Myocyte (in vitro differentiated cells): ENCODE measurements around the gene NEBL. TPM values are rescaled to one million over a fixed set of nuclear protein-coding genes. Genes with fewer than 3 reads are reported as not detected.

Source experiments
- DNase-seq: peaks from one replicate; pipeline ENCODE4 v3.0.0-alpha.2; 2012; ENCODE audit warnings: low read depth
- total RNA-seq: library from RNA; depleted of rRNA; stranded (reverse); fragments of >200 nt; gene quantifications from 2 replicates; pipeline ENCODE4 v1.2.3, GENCODE V29; 2014

The NEBL gene
- total RNA-seq, 1 donor from 2014 or later: 0.03 TPM

- no peak for DNase-seq
These were observed 11.3 kb upstream of the NEBL start for GRCh38 chr10:20908391-20908790.

GRCh38 chr10:20903635-20904390 is 6.7 kb upstream of the NEBL start:
- DNase-seq: no peak

- no peak for DNase-seq
These were observed 4.0 kb upstream of the NEBL start for GRCh38 chr10:20901110-20901509.

GRCh38 chr10:20898866-20899535 is 1.9 kb upstream of the NEBL start:
- DNase-seq: no peak

- DNase-seq: no peak
These were observed 3.8 kb downstream of the NEBL start for GRCh38 chr10:20893297-20893696.

- DNase-seq: no peak
These were observed 4.3 kb downstream of the NEBL start for GRCh38 chr10:20892796-20893195.

GRCh38 chr10:20892011-20892585 is 5.0 kb downstream of the NEBL start:
- no peak for DNase-seq

- DNase-seq: no peak
These were observed 5.8 kb downstream of the NEBL start for GRCh38 chr10:20891338-20891714.

GRCh38 chr10:20890491-20891337 is 6.4 kb downstream of the NEBL start:
- no peak for DNase-seq

- DNase-seq: no peak
These were observed 7.1 kb downstream of the NEBL start for GRCh38 chr10:20890009-20890408.

GRCh38 chr10:20888620-20889330 is 8.3 kb downstream of the NEBL start:
- no peak for DNase-seq

GRCh38 chr10:20887706-20888555 is 9.2 kb downstream of the NEBL start:
- no peak for DNase-seq

GRCh38 chr10:20885678-20886077 is 11.4 kb downstream of the NEBL start:
- no peak for DNase-seq

- DNase-seq: no peak
These were observed 13.6 kb downstream of the NEBL start for GRCh38 chr10:20883552-20883951.

- DNase-seq: no peak
These were observed 15.0 kb downstream of the NEBL start for GRCh38 chr10:20882091-20882490.

- DNase-seq: no peak
These were observed 18.0 kb downstream of the NEBL start for GRCh38 chr10:20879136-20879535.

- no peak for DNase-seq
These were observed 18.8 kb downstream of the NEBL start for GRCh38 chr10:20877986-20878983.

GRCh38 chr10:20877554-20877953 is 19.6 kb downstream of the NEBL start:
- DNase-seq: no peak

GRCh38 chr10:20874261-20874660 is 22.9 kb downstream of the NEBL start:
- peak; percentile 72 for DNase-seq
